OCI-M1 (cell line): Measurements from ENCODE around the gene TRIOBP.

Experiments used
- DNase-seq: peaks from one replicate; lab custom pipeline; 2025; lab: John Stamatoyannopoulos, UW

The TRIOBP gene

GRCh38 chr22:37804881-37805809, 108.3 kb downstream of the TRIOBP start:
- DNase-seq: peak; percentile 93

DNA sequence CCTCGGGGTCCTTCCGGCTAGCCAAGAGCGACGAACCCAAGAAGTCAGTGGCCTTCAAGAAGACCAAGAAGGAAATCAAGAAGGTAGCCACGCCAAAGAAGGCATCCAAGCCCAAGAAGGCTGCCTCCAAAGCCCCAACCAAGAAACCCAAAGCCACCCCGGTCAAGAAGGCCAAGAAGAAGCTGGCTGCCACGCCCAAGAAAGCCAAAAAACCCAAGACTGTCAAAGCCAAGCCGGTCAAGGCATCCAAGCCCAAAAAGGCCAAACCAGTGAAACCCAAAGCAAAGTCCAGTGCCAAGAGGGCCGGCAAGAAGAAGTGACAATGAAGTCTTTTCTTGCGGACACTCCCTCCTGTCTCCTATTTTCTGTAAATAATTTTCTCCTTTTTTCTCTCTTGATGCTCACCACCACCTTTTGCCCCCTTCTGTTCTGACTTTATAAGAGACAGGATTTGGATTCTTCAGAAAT, 109.0 kb downstream of the TRIOBP start:
- DNase-seq: no peak

DNA sequence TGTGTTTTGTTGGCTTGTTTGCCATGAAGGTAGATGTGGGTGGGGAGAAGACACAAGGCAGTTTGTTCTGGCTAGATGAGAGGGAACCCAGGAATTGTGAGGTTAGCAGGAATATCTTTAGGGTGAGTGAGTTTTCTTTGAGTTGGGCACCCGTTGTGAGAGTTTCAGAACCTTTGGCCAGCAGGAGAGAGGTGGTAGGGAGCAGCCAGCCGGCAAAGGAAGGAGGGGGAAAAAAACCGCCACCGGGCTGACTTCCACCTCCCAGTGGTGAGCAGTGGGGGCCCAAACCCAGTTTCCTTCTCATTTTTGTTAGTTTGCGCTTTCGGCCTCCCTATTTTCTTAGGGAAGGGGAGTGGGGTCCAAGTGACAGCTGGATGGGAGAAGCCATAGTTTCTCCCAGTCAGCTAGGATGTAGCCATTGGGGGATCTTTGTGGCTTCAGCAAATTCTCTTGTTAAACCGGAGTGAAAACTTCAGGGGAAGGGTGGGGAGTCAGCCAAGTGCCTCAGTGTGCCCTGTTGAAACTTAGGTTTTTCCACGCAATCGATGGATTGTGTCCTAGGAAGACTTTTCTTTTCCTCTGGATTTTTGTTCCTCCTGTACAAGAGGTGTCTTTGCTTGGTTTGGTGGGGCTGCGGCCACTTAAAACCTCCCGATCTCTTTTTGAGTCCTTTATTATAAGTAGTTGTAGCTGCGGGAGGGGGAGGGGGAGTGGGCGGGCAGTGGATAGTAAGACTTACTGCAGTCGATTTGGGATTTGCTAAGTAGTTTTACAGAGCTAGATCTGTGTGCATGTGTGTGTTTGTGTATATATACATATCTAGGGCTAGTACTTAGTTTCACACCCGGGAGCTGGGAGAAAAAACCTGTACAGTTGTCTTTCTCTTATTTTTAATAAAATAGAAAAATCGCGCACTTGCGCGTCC, 109.8 kb downstream of the TRIOBP start:
- DNase-seq: peak; percentile 95

GRCh38 chr22:37807410-37808293, 110.8 kb downstream of the TRIOBP start, which contains the start of gene GCAT:
Gene GCAT (plus strand): TSS chr22:37807934. CDS start chr22:37807968, 34 bp downstream.
- peak; percentile 98 for DNase-seq

DNA sequence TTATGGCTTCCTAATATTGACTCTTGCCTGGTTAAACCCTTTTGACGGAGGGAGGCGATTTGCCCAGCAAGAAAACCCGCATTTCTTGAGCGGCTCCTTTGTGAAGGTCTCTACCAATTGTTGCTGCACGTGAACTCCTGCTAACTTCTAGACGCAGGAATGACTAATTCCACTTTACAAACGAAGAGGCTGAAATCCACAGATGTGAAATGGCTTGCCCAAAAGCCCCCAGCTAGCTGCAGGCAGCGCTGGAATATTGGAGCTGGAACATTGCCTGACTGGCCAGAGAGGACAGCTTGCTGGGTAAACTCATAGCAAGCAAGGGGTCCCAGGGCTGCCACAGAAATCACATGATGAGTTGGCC, 111.4 kb downstream of the TRIOBP start:
- no peak for DNase-seq

- DNase-seq: no peak
Observed at GRCh38 chr22:37809672-37810333, 113.0 kb downstream of the TRIOBP start.

- DNase-seq: no peak
Observed at GRCh38 chr22:37811867-37812266, 115.0 kb downstream of the TRIOBP start.

DNA sequence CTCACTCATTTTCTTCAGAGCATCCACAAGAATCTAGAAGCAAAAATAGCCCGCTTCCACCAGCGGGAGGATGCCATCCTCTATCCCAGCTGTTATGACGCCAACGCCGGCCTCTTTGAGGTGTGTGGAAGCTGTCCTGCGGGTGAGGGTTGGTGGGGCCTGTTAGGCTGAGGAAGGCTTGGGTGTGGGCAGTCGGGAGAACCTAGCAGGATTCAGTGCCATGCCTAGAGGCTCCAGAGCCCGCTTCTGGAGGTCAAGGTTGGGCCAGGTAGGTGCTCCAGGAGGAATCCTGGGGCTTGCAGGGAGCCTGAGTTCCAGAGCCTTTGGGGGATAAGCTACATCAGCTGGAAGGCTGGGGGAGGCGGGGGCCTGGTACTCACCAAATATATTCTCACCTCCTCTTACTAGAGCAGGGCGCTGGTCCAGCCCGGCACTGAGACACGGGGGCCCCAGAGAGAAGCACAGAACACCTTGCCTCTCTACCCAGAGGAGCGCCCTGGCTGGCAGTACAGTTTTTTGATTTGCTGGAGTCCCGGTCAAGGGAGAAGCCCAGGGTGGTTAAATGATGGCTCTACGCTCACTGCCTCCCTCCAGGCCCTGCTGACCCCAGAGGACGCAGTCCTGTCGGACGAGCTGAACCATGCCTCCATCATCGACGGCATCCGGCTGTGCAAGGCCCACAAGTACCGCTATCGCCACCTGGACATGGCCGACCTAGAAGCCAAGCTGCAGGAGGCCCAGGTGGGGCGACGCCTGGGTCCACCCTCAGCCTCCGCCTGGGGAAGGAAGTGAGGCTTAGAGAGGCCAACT, 116.2 kb downstream of the TRIOBP start:
- DNase-seq: no peak

GRCh38 chr22:37815593-37815992, 118.7 kb downstream of the TRIOBP start:
- DNase-seq: no peak

DNA sequence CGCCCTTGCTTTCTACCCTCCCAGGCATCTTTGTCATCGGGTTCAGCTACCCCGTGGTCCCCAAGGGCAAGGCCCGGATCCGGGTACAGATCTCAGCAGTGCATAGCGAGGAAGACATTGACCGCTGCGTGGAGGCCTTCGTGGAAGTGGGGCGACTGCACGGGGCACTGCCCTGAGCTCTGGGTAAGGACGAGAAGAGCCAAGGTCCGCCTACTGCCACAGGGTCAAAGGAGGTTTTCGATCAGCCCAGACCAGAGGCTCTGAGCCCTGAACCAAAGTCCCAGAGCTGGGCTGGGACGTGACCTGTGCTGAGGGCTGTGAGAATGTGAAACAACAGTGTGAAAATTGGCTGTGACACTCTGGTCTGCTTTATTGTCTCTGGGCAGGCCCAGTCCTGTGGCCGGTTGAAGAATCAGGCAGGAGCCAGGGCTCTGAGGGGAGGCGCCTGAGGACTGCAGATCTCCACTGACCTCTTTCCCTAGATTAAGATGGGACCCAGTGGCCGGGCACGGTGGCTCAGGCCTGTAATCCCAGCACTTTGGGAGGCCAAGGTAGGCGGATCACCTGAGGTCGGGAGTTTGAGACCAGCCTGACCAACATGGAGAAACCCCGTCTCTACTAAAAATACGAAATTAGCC, 119.8 kb downstream of the TRIOBP start:
- no peak for DNase-seq

GRCh38 chr22:37817705-37818408, 121.0 kb downstream of the TRIOBP start:
- DNase-seq: peak; percentile 91

DNA sequence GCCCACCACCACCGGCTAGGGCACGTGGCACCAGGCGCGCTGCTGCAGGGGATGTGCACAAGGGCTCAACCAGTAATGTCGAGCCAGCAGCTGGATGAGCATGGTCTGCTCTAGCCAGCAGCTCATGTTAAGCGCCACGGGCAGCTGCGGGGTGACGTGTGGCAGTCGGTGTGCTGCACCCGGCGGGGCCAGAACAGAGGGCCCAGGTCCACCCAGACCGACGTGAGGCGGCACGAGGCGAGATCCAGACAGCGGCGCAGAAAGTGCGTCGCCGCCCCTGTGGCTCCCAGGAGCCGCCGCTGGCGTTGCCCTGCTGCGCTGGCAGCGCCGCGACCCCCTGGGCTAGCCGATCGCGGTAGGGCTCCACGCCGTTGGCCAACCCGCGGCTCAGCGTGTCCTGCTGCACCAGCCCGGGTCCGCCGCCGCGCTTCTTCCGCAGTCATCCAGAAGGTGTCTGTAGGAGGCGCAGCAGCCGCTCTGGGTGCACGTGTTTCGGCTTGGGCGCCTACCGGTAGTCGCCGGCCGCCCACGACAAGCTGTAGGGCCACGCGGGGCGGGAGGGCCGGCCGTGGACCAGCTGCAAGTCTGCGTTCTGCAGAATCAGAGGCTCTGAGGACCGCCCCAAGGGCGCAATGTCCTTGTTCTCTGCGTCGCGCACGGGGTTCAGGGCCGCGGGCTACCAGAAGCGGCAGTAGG, 121.7 kb downstream of the TRIOBP start:
- no peak for DNase-seq

- no peak for DNase-seq
Observed at GRCh38 chr22:37819105-37819433, 122.2 kb downstream of the TRIOBP start.

GRCh38 chr22:37820350-37820749, 123.5 kb downstream of the TRIOBP start:
- no peak for DNase-seq

DNA sequence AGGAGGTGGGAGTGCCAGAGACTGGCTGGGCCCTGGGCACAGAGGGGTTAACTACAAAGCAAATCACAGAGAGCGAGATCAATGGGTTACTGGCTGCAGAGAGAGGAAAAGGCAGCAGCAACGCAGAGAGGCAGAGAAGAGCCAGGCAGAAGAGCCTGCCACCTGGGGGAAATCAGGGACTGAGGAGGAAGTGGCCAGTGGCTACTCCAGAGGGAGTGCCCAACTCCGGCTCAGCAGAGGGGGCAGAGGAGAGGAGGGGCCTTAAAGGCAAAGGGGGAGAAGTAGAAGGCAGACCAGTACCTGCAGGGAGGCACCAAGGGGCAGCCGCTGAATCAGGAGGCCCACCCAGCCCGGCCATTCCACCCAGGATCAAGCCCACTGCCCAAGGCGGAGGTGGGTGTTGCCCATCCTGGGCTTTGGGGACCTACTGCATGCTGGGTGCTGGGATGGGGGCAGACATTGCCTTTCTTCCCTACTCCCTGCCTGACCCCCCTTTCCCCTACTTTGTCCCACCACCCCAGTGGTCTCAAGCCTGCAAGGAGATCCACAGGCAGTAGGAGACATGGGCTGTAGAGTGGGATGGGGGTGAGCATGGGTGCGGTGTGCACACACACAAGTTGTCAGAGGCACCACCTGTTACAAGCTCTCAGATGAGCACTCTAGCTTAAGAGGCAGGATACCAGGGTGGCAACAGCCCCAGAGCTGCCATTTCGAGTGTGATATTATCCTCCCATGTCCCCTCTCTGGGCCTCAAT, 125.4 kb downstream of the TRIOBP start:
- peak; percentile 16 for DNase-seq

- no peak for DNase-seq
Observed at GRCh38 chr22:37823134-37823985, 126.5 kb downstream of the TRIOBP start, which contains the start of gene GALR3. Gene GALR3 (plus strand): TSS chr22:37823382. CDS start chr22:37823407, 25 bp downstream.
